ENCODE measurements around the gene CACYBP. TPM values are rescaled to one million over a fixed set of nuclear protein-coding genes. Genes with fewer than 3 reads are reported as not detected.

The CACYBP gene
- total RNA-seq, 2 donors from 2014 or later = 170 to 182 TPM

DNA sequence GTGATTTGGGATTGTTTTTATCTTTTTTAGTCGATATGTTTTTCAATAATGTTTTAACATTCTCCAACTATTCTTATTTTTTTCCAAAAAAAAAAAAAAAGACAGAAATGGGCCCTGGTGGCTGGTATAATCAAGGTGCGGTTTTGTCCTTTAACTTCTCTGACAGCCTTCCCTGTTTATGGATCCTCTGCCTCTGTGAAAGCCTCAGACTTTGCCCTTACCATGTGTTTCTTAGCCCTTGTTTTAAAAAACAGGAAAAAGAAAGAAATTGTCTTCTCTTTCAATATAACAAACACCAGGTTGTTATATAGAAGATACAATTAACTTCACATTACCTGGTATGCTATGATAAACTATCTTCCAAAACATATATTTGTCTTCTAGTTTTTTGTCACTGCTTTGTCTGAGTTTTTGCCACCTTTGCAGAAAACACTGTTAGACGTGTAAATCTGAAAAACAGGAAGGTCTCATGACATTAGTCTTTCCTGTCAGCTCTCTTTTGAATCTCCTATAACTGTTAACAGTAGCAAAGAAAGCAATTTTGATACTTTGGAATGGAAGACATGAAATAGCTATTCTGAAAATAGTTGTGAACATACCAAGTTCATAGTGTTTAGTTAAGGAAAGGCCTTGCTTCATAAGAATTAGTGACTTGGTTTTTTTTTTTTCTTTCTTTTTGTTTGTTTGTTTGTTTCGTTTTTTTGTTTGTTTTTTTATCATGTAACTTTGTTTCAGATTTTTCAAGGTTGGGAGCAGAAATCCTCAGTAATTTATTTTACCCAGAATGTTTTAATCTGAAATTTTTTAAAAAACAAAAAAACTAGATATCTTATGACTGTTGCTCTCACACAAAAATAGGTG lies 31.7 kb upstream of the CACYBP start:
- Histone ChIP-seq H3K36me3 (ENCODE audit: control insufficient read depth, insufficient read depth, low read length) (no peaks in the 10 kb centered on the region), H3K27ac (ENCODE audit: low read depth, low read length) (no peak overlapping the region)
- no peaks in the 10 kb centered on the region for H3K36me3 Mint-ChIP-seq (ENCODE audit: low read depth)

DNA sequence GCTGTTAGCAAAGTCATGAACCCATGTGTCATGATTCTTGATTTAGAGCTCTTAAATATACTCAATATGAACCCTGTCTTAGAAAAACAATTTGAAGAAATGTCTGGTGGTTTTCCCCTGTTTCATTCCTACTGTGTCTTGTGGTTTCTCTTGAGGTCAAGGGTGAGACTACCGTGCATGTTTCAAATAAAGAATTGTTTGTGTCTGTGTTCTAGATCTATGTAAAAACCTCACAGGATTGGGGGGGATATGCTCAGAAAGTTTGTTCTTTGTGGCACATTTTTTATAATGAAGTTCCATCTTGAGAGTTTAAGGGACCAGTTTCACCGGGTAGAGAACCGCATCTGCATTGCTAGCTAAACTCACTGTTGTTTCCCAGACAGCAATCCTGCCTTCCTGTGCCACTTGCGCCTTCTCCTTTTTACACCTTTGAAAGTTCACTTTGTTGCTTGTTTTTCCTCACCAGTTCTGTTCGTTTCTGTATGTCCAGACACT lies 30.9 kb upstream of the CACYBP start:
- H3K9me3 ChIP-seq (ENCODE audit: control insufficient read depth, low read length) = no peaks in the 10 kb centered on the region

More for the DNA sequence above, 31.7 kb upstream of the CACYBP start:
- peaks cover 20% of the 10 kb centered on the region for H3K4me1 ChIP-seq (ENCODE audit: control insufficient read depth, insufficient read depth, low read length)
- TF ChIP-seq, protein P1, sequence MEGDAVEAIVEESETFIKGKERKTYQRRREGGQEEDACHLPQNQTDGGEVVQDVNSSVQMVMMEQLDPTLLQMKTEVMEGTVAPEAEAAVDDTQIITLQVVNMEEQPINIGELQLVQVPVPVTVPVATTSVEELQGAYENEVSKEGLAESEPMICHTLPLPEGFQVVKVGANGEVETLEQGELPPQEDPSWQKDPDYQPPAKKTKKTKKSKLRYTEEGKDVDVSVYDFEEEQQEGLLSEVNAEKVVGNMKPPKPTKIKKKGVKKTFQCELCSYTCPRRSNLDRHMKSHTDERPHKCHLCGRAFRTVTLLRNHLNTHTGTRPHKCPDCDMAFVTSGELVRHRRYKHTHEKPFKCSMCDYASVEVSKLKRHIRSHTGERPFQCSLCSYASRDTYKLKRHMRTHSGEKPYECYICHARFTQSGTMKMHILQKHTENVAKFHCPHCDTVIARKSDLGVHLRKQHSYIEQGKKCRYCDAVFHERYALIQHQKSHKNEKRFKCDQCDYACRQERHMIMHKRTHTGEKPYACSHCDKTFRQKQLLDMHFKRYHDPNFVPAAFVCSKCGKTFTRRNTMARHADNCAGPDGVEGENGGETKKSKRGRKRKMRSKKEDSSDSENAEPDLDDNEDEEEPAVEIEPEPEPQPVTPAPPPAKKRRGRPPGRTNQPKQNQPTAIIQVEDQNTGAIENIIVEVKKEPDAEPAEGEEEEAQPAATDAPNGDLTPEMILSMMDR (conservative IDR thresholded peaks at IDR 0.05) = no peak
- WGBS, 2 experiments (ENCODE audit: insufficient coverage in 1 of 2, insufficient read length in 1 of 2) = 94 to 100% methylated on average over 1 to 2 of the region's 4 CpGs
- H3K4me1 Mint-ChIP-seq = peaks cover 58% of the 10 kb centered on the region
- H3K9me3 ChIP-seq (ENCODE audit: control insufficient read depth, low read length) = no peaks in the 10 kb centered on the region
- no peaks in the 10 kb centered on the region for H3K27me3 Mint-ChIP-seq (ENCODE audit: insufficient read depth)
- no peak overlapping the region for H3K4me3 ChIP-seq (ENCODE audit: low read length)
- no peaks in the 10 kb centered on the region for H3K27me3 ChIP-seq (ENCODE audit: control insufficient read depth, insufficient read depth, low read length, poor library complexity, severe bottlenecking)
- H3K27ac Mint-ChIP-seq = no peak overlapping the region
- no peaks in the 10 kb centered on the region for H3K9me3 Mint-ChIP-seq
- H3K9ac ChIP-seq (ENCODE audit: extremely low read depth, low read length, poor library complexity, severe bottlenecking) = no peak overlapping the region
- H3K4me3 Mint-ChIP-seq = no peak overlapping the region
- DNase-seq = no peak

DNA sequence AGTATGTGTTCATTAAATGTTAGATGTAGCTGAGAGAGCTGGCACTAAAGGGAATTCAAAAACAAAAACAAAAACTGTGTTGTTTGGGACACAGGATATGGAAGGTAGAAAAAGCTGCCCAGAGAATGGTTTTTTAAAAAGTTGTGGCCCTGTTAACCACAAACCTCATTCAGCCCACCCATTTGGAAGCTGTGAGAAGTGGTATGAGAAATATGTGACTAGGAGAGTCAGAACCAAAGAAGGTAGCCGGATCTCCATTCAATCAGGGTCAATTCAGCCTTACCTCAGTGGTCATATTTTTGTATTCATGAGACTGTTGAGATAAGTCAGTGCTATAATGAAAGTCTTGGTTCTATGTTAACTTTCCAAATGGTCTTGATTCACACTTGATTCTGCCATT lies 29.8 kb upstream of the CACYBP start:
- Histone ChIP-seq H3K27ac (ENCODE audit: low read depth, low read length) (no peak overlapping the region), H3K4me1 (ENCODE audit: control insufficient read depth, insufficient read depth, low read length) (peaks cover 12% of the 10 kb centered on the region), H3K9me3 (ENCODE audit: control insufficient read depth, low read length) (no peaks in the 10 kb centered on the region), H3K27me3 (ENCODE audit: control insufficient read depth, insufficient read depth, low read length, poor library complexity, severe bottlenecking) (no peaks in the 10 kb centered on the region), H3K4me3 (ENCODE audit: low read length) (no peak overlapping the region), H3K9ac (ENCODE audit: extremely low read depth, low read length, poor library complexity, severe bottlenecking) (no peak overlapping the region), H3K36me3 (ENCODE audit: control insufficient read depth, insufficient read depth, low read length) (no peaks in the 10 kb centered on the region)
- Mint-ChIP-seq H3K36me3 (ENCODE audit: low read depth) (peaks cover 6% of the 10 kb centered on the region), H3K4me3 (no peak overlapping the region), H3K27ac (no peak overlapping the region), H3K9me3 (no peaks in the 10 kb centered on the region), H3K27me3 (ENCODE audit: insufficient read depth) (no peaks in the 10 kb centered on the region), H3K4me1 (peaks cover 43% of the 10 kb centered on the region)
- 97% methylated on average over 1 of the region's 1 CpG; no CpG with 5 or more reads in 1 of the 2 experiments for WGBS, 2 experiments (ENCODE audit: insufficient coverage in 1 of 2, insufficient read length in 1 of 2)
- TF ChIP-seq, protein P1 (conservative IDR thresholded peaks at IDR 0.05) = no peak
- no peak for DNase-seq

More for the DNA sequence above, 30.9 kb upstream of the CACYBP start:
- Mint-ChIP-seq H3K27ac (no peak overlapping the region), H3K36me3 (ENCODE audit: low read depth) (no peaks in the 10 kb centered on the region), H3K4me3 (no peak overlapping the region), H3K4me1 (peaks cover 55% of the 10 kb centered on the region), H3K9me3 (no peaks in the 10 kb centered on the region), H3K27me3 (ENCODE audit: insufficient read depth) (no peaks in the 10 kb centered on the region)
- DNase-seq = no peak
- WGBS, 2 experiments (ENCODE audit: insufficient coverage in 1 of 2, insufficient read length in 1 of 2) = 90 to 96% methylated on average over 4 to 5 of the region's 5 CpGs
- TF ChIP-seq, protein P1 (conservative IDR thresholded peaks at IDR 0.05) = no peak
- no peak overlapping the region for H3K9ac ChIP-seq (ENCODE audit: extremely low read depth, low read length, poor library complexity, severe bottlenecking)
- no peaks in the 10 kb centered on the region for H3K36me3 ChIP-seq (ENCODE audit: control insufficient read depth, insufficient read depth, low read length)
- no peak overlapping the region for H3K4me3 ChIP-seq (ENCODE audit: low read length)
- H3K27ac ChIP-seq (ENCODE audit: low read depth, low read length) = no peak overlapping the region
- H3K27me3 ChIP-seq (ENCODE audit: control insufficient read depth, insufficient read depth, low read length, poor library complexity, severe bottlenecking) = no peaks in the 10 kb centered on the region
- peaks cover 20% of the 10 kb centered on the region for H3K4me1 ChIP-seq (ENCODE audit: control insufficient read depth, insufficient read depth, low read length)
